Heart left ventricle (tissue), 16 donors: ENCODE measurements around the gene DDC. TPM values are rescaled to one million over a fixed set of nuclear protein-coding genes. Genes with fewer than 3 reads are reported as not detected.
A peak's percentile ranks its signal among the peaks of the same experiment; 100 is the strongest.

Experiments used
- ATAC-seq, 4 donors: fragments of 200-7000 bp; cut with Tn5 transposase; one replicate each; pipeline ENCODE4 v1.9.1; 2020 to 2022; ENCODE audit warnings: moderate library complexity in 4 of 4, mild to moderate bottlenecking in 3 of 4, moderate number of reproducible peaks in 1 of 4
- DNase-seq, 5 donors: peaks; one replicate each; pipeline ENCODE4 v3.0.0-alpha.2; 2020
- H3K27ac ChIP-seq, 12 donors: fragments of 200-600 bp; sonication (generic) in 4 of 12; one replicate each; pipeline versions ENCODE4 v1.5.0 to v1.8.0; 2016 to 2022; ENCODE audit warnings: mild to moderate bottlenecking in 2 of 12
- H3K27me3 ChIP-seq, 9 donors: fragments of 200-600 bp; sonication (generic) in 2 of 9; one replicate each; pipeline versions ENCODE4 v1.5.1 to v1.8.0; 2016 to 2022; ENCODE audit warnings: mild to moderate bottlenecking in 3 of 9
- H3K36me3 ChIP-seq, 9 donors: fragments of 200-600 bp; sonication (generic) in 2 of 9; one replicate each; pipeline versions ENCODE4 v1.5.0 to v1.8.0; 2018 to 2022; ENCODE audit warnings: mild to moderate bottlenecking in 2 of 9
- H3K4me1 ChIP-seq, 12 donors: fragments of 200-600 bp; sonication (generic) in 4 of 12; one replicate each; pipeline versions ENCODE4 v1.5.0 to v1.8.0; 2016 to 2022; ENCODE audit warnings: mild to moderate bottlenecking in 3 of 12
- H3K4me3 ChIP-seq, 12 donors: fragments of 200-600 bp; sonication (generic) in 4 of 12; one replicate each; pipeline versions ENCODE4 v1.5.0 to v1.8.0; 2017 to 2022; ENCODE audit warnings: mild to moderate bottlenecking in 9 of 12, moderate library complexity in 4 of 12
- H3K9me3 ChIP-seq, 12 donors: fragments of 200-600 bp; sonication (generic) in 4 of 12; one replicate each; pipeline versions ENCODE4 v1.5.0 to v1.8.0; 2016 to 2022; ENCODE audit warnings: mild to moderate bottlenecking in 1 of 12
- CTCF ChIP-seq, 12 donors: fragments of 200-600 bp; sonication (generic) in 4 of 12; IDR thresholded peaks; one replicate each; pipeline versions ENCODE4 v1.5.0 to v1.8.0; 2018 to 2022; ENCODE audit warnings: antibody characterized with exemption in 12 of 12, mild to moderate bottlenecking in 5 of 12
- POLR2A ChIP-seq, 2 donors: fragments of 450-650 bp; IDR thresholded peaks; one replicate each; pipeline ENCODE4 v1.6.1; 2017; ENCODE audit warnings: antibody characterized with exemption in 2 of 2, mild to moderate bottlenecking in 2 of 2, moderate library complexity in 2 of 2
- WGBS, 4 donors: extraction: QIAGEN DNeasy Blood & Tissue Kit in 2 of 4; methylation state at CpG; one replicate each; pipeline versions ENCODE4 v1.1.5 to v1.1.7; 2013 to 2018; 5-methylcytosine and 5-hydroxymethylcytosine counted together
- intact Hi-C, 10 donors: fragments of 100-400 bp; cut with DNase I; formaldehyde crosslinking; loops; one replicate each; pipeline versions ENCODE4 v1.11.1 to v1.14.2; 2022
- polyA plus RNA-seq, 2 donors: library from polyadenylated mRNA; stranded (reverse); fragments of 200-250 nt; gene quantifications; one replicate each; pipeline ENCODE4 v1.2.3, GENCODE V29; 2013
- total RNA-seq, 9 donors: library from RNA; depleted of rRNA in 2 of 9; stranded (reverse); fragments of >200 nt in 2 of 9; fragmentation: NEBNext Ultra II Directional in 3 of 9; extraction: Animal tissue kit (Norgen Biotek cat#: 25700) in 3 of 9; gene quantifications; one replicate each; pipeline versions ENCODE4 v1.1.0 to v1.2.4, GENCODE V29; 2016 to 2023
- donor health status: ischemic (EF 13 %, LVEDD 7.1; RV severe dilation, severe dysfunction).
- donor health status: healthy with polysubstance abuse.
- donor health status: DM: no; HTN: yes; CAD: no.
- donor health status: DM: no; HTN: no; CAD: no.
- donor health status: ischemic (EF 25% LVEDD 6.9; RV normal size, moderate dysfunction).
- donor health status: ischemic (EF 25% LVEDD 5.7; RV mildly dilated, moderate dysfunction).
- donor health status: healthy.
- donor health status: DM: yes; HTN: yes; CAD: no.
- donor health status: ischemic (EF 35%, LVEDD 5.7; RV mildly dilated, moderate dysfunction).
- donor health status: nonischemic (EF 11% LVEDD 7.7; RV severe dilation, severe dysfunction).
- donor health status: DM: yes; HTN: yes; CAD: no.
- donor health status: PGD.
- donor health status: ischemic (EF 29% LVEDD 5.4; RV normal size, mild dysfunction).
- donor health status: nonischemic (EF 23%, LVEDD 6.1; RV moderate dilation, normal function).

The DDC gene
- total and polyA plus RNA-seq, 11 donors = 0.08 TPM; not detected in 10

- Histone ChIP-seq H3K36me3 (no peaks in the 10 kb centered on the region), H3K9me3 (no peaks in the 10 kb centered on the region), H3K27me3 (no peaks in the 10 kb centered on the region), H3K27ac (no peak overlapping the region), H3K4me3 (no peak overlapping the region), H3K4me1 (peaks cover 0 to 26% (median 0%) of the 10 kb centered on the region in 12 donors)
- TF ChIP-seq CTCF (IDR thresholded peaks at IDR 0.05) (no peak), POLR2A (IDR thresholded peaks at IDR 0.05) (no peak)
- intact Hi-C loops = loop anchor here (2.0 to 10.0 kb wide), 10 partner anchors 211 to 326 kb away; partner anchors contain the start of gene ZPBP (in 3 of the 10)
- no peak for ATAC-seq
- 59 to 68% (median 62%) methylated on average over 14 of the region's 14 CpGs for WGBS, 4 donors
- DNase-seq = no peak
Observed at GRCh38 chr7:50418526-50419290, 146.5 kb downstream of the DDC start.

- no peaks in the 10 kb centered on the region for H3K36me3 ChIP-seq
- intact Hi-C loops = loop anchor here (2.0 to 10.0 kb wide), 10 partner anchors 211 to 326 kb away; partner anchors contain the start of gene ZPBP (in 3 of the 10)
- no peaks in the 10 kb centered on the region for H3K9me3 ChIP-seq
- 11 to 21% (median 11%) methylated on average over 4 of the region's 4 CpGs for WGBS, 4 donors
- peaks cover 0 to 32% (median 0%) of the 10 kb centered on the region in 12 donors for H3K4me1 ChIP-seq
- H3K4me3 ChIP-seq = no peak overlapping the region
- ATAC-seq (peak; percentile 49 to 94 (median 88)), DNase-seq (peak; percentile 59 to 72 (median 64))
- H3K27me3 ChIP-seq = no peaks in the 10 kb centered on the region
- H3K27ac ChIP-seq = no peak overlapping the region
- TF ChIP-seq POLR2A (IDR thresholded peaks at IDR 0.05) (no peak), CTCF (IDR thresholded peaks at IDR 0.05) (peak; percentile 51 to 86 (median 67))
Observed at GRCh38 chr7:50418086-50418515, 147.1 kb downstream of the DDC start.

- no peaks in the 10 kb centered on the region for H3K9me3 ChIP-seq
- intact Hi-C loops = loop anchor here (2.0 to 10.0 kb wide), 8 partner anchors 209 to 324 kb away; partner anchors contain the start of gene ZPBP (in 3 of the 10)
- no peak for TF ChIP-seq CTCF (IDR thresholded peaks at IDR 0.05)
- no peak for TF ChIP-seq POLR2A (IDR thresholded peaks at IDR 0.05)
- H3K27ac ChIP-seq = peak overlapping the region in 1 of 12 donors; percentile 73
- no peak overlapping the region for H3K4me3 ChIP-seq
- peaks cover 0 to 34% (median 0%) of the 10 kb centered on the region in 12 donors for H3K4me1 ChIP-seq
- WGBS, 4 donors = 54 to 61% (median 58%) methylated on average over 7 of the region's 7 CpGs
- H3K36me3 ChIP-seq = no peaks in the 10 kb centered on the region
- no peak for DNase-seq
- peak in 3 of 4 donors; percentile 50 to 70 (median 56) for ATAC-seq
- H3K27me3 ChIP-seq = no peaks in the 10 kb centered on the region
Observed at GRCh38 chr7:50416527-50417182, 148.6 kb downstream of the DDC start.

- ATAC-seq (no peak), DNase-seq (no peak)
- no peaks in the 10 kb centered on the region for H3K27me3 ChIP-seq
- TF ChIP-seq CTCF (IDR thresholded peaks at IDR 0.05) (no peak), POLR2A (IDR thresholded peaks at IDR 0.05) (no peak)
- WGBS, 4 donors = 76 to 88% (median 78%) methylated on average over 6 of the region's 6 CpGs
- no peak overlapping the region for H3K4me3 ChIP-seq
- no peaks in the 10 kb centered on the region for H3K36me3 ChIP-seq
- peaks cover 0 to 34% (median 0%) of the 10 kb centered on the region in 12 donors for H3K4me1 ChIP-seq
- intact Hi-C loops = loop anchor here (2.0 to 10.0 kb wide), 8 partner anchors 209 to 324 kb away; partner anchors contain the start of gene ZPBP (in 3 of the 10)
- no peaks in the 10 kb centered on the region for H3K9me3 ChIP-seq
- peak overlapping the region in 1 of 12 donors; percentile 73 for H3K27ac ChIP-seq
Observed at GRCh38 chr7:50415844-50416364, 149.3 kb downstream of the DDC start.
